Measurements from ENCODE around the gene TECR. TPM values are rescaled to one million over a fixed set of nuclear protein-coding genes. Genes with fewer than 3 reads are reported as not detected.

The TECR gene
- total and polyA plus RNA-seq, 9 of the 15 experiments (the other 6 are each of a cell fraction or from before 2014, with no cell fraction given) = 29.3 to 211 (median 81.4) TPM

- TF ChIP-seq ZNF717 (CRISPR knock-in tag; IDR thresholded peaks at IDR 0.05) = no peak
Measured at GRCh38 chr19:14536926-14537692, 7.7 kb downstream of the TECR start (continued).

- POLR2A ChIA-PET = no interaction called here
- in situ Hi-C loops (cut with MboI) = no loop called here
- 90% methylated on average over 18 of the region's 19 CpGs for WGBS (ENCODE audit: insufficient coverage, low coverage, missing lambda C conversion rate)
- FAIRE-seq (no peak), ATAC-seq (no peak), DNase-seq (ENCODE audit: extremely low read depth in 1 of 4, low spot score in 3 of 4) (no peak)
- H3K79me2 ChIP-seq (ENCODE audit: control insufficient read depth, insufficient read depth, low read length) = peaks cover 80% of the 10 kb centered on the region
- H3K9me1 ChIP-seq (ENCODE audit: control insufficient read depth, insufficient read depth, low read length) = no peaks in the 10 kb centered on the region
- intact Hi-C loops (cut with micrococcal nuclease) = no loop called here
- H3K9ac ChIP-seq (ENCODE audit: insufficient read depth in 1 of 2, low read depth in 2 of 2, low read length in 2 of 2) = peak overlapping the region in 1 of 2 experiments; percentile 48; a peak in 1 of 4 replicates
- no peaks in the 10 kb centered on the region for H3K27me3 ChIP-seq (ENCODE audit: control insufficient read depth in 2 of 2, insufficient read depth in 2 of 2, low read length in 2 of 2)
- H4K20me1 ChIP-seq (replicated peaks; ENCODE audit: control insufficient read depth, insufficient read depth, low read length) = peaks cover 18% of the 10 kb centered on the region
- H3K4me1 ChIP-seq (replicated peaks in 1 of 2; ENCODE audit: control insufficient read depth in 2 of 2, insufficient read depth in 2 of 2, low read length in 2 of 2) = peaks cover 26 to 52% of the 10 kb centered on the region in 2 experiments; a peak in 4 of 5 replicates
- H3K9me3 ChIP-seq (replicated peaks; ENCODE audit: control insufficient read depth, insufficient read depth, low read depth, low read length) = no peaks in the 10 kb centered on the region
- H2AFZ ChIP-seq (ENCODE audit: low read depth, low read length) = no peak overlapping the region
- peaks cover 26% of the 10 kb centered on the region; the same call in 1 of the 3 replicates for H3K36me3 ChIP-seq (ENCODE audit: control insufficient read depth, insufficient read depth, low read length)
- CTCF ChIA-PET (ENCODE audit: low intra/inter-chr PET ratio) = no interaction called here
- no TSS peak for BruUV-seq (replicated peaks)
- H3K4me2 ChIP-seq (ENCODE audit: insufficient read depth, low read length) = no peak overlapping the region
- H3K27ac ChIP-seq (ENCODE audit: extremely low read depth, low read depth, low read length) = no peak overlapping the region
- TF ChIP-seq ZBTB40 (IDR thresholded peaks at IDR 0.05) (no peak), ZBTB40 (CRISPR knock-in tag; IDR thresholded peaks at IDR 0.05) (no peak), ZNF217 (CRISPR knock-in tag; IDR thresholded peaks at IDR 0.05) (no peak), PYGO2 (tag; IDR thresholded peaks at IDR 0.05) (no peak), ZBTB17 (CRISPR knock-in tag; IDR thresholded peaks at IDR 0.05) (no peak)
- H3K4me3 ChIP-seq = no peak overlapping the region
Measured at GRCh38 chr19:14540741-14541525, 11.5 kb downstream of the TECR start.
